ENCODE data around the gene NR5A2.
A peak's percentile ranks its signal among the peaks of the same experiment; 100 is the strongest.

Gene NR5A2

GRCh38 chr1:200058341-200058740 is 30.8 kb downstream of the NR5A2 start:
- Histone ChIP-seq H3K9me2 (replicated peaks; ENCODE audit: low read depth, low read length) (no peaks in the 10 kb centered on the region), H3K36me3 (ENCODE audit: insufficient read depth, low read length) (no peaks in the 10 kb centered on the region), H3K9ac (ENCODE audit: low read depth, low read length, poor library complexity, severe bottlenecking) (no peak overlapping the region), H3K79me2 (ENCODE audit: insufficient read depth, low read length) (no peaks in the 10 kb centered on the region), H3K9me3 (ENCODE audit: insufficient read depth, low read depth, low read length) (no peaks in the 10 kb centered on the region), H3K4me2 (ENCODE audit: low read depth, low read length, poor library complexity, severe bottlenecking) (no peak overlapping the region), H2AFZ (ENCODE audit: low read length) (no peak overlapping the region), H3K27me3 (ENCODE audit: insufficient read depth, low read length, poor library complexity, severe bottlenecking) (no peaks in the 10 kb centered on the region), H3F3A (ENCODE audit: low read depth) (no peaks in the 10 kb centered on the region), H3K4me3 (ENCODE audit: low read length, poor library complexity, severe bottlenecking) (no peak overlapping the region), H3K4me1 (ENCODE audit: insufficient read depth, low read length, poor library complexity, severe bottlenecking) (no peaks in the 10 kb centered on the region), H4K20me1 (ENCODE audit: insufficient read depth, low read length, poor library complexity, severe bottlenecking) (no peaks in the 10 kb centered on the region)
- TF ChIP-seq, protein P1, sequence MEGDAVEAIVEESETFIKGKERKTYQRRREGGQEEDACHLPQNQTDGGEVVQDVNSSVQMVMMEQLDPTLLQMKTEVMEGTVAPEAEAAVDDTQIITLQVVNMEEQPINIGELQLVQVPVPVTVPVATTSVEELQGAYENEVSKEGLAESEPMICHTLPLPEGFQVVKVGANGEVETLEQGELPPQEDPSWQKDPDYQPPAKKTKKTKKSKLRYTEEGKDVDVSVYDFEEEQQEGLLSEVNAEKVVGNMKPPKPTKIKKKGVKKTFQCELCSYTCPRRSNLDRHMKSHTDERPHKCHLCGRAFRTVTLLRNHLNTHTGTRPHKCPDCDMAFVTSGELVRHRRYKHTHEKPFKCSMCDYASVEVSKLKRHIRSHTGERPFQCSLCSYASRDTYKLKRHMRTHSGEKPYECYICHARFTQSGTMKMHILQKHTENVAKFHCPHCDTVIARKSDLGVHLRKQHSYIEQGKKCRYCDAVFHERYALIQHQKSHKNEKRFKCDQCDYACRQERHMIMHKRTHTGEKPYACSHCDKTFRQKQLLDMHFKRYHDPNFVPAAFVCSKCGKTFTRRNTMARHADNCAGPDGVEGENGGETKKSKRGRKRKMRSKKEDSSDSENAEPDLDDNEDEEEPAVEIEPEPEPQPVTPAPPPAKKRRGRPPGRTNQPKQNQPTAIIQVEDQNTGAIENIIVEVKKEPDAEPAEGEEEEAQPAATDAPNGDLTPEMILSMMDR (conservative IDR thresholded peaks at IDR 0.05; ENCODE audit: low read length) = no peak
- TF ChIP-seq EZH2phosphoT487 (IDR thresholded peaks at IDR 0.05; ENCODE audit: borderline replicate concordance) = no peak

DNA sequence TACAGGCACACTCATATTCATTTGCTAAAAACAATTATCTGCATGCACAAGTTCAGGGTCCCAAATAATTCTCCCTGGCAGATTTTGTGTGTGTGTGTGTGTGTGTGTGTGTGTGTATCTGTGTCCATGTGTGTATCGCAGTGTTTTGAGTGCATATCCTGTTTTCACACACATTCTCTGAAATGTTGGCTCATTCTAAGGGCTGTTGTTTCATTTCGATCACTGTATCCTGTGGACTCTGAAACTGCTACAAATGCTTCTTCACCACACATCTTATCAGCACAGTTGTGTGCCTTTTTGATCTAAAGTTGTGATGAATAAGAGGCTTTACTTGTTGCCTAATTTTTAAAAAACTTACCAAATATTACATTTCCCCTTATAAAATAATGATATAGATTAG is 34.6 kb downstream of the NR5A2 start:
- H3K27me3 ChIP-seq (ENCODE audit: insufficient read depth, low read length, poor library complexity, severe bottlenecking) = no peaks in the 10 kb centered on the region
- TF ChIP-seq, protein P1 (conservative IDR thresholded peaks at IDR 0.05; ENCODE audit: low read length) = no peak
- H3K9me3 ChIP-seq (ENCODE audit: insufficient read depth, low read depth, low read length) = no peaks in the 10 kb centered on the region
- no peak overlapping the region for H3K4me2 ChIP-seq (ENCODE audit: low read depth, low read length, poor library complexity, severe bottlenecking)
- no peaks in the 10 kb centered on the region for H3K79me2 ChIP-seq (ENCODE audit: insufficient read depth, low read length)
- H3K36me3 ChIP-seq (ENCODE audit: insufficient read depth, low read length) = no peaks in the 10 kb centered on the region
- no peak overlapping the region for H3K9ac ChIP-seq (ENCODE audit: low read depth, low read length, poor library complexity, severe bottlenecking)
- H3F3A ChIP-seq (ENCODE audit: low read depth) = no peaks in the 10 kb centered on the region
- no peaks in the 10 kb centered on the region for H3K9me2 ChIP-seq (replicated peaks; ENCODE audit: low read depth, low read length)
- H4K20me1 ChIP-seq (ENCODE audit: insufficient read depth, low read length, poor library complexity, severe bottlenecking) = no peaks in the 10 kb centered on the region
- H2AFZ ChIP-seq (ENCODE audit: low read length) = no peak overlapping the region
- H3K4me3 ChIP-seq (ENCODE audit: low read length, poor library complexity, severe bottlenecking) = no peak overlapping the region
- no peaks in the 10 kb centered on the region for H3K4me1 ChIP-seq (ENCODE audit: insufficient read depth, low read length, poor library complexity, severe bottlenecking)

DNA sequence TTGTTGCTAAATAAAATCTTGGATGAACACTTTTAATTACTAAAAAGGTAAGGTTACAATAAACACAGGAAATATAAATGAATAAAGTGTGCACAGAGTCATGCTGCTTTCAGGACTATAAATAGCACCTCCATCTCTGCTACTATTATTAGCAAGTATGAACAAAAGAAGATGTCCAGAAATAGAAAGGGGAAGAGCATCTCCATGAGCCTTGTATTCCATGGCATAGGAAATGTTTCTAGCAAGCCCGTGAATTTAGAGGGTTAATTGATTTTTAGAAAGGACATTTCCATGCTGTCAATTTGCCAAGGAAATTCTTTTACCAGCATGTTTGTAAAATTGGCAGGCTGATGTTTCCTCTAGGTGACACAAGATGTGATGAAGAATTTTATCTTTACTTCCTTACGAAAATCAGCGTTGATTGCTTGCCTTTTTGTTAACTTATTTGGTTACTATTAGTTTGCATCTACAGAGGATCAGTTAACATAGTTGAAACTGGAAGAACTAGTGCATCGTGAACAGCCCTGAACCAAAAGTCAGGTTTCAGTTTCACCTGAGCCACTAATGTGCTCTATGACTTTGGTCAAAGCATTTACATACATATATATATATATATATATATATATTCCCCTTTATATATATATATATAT is 45.3 kb downstream of the NR5A2 start:
- Histone ChIP-seq H4K20me1 (ENCODE audit: insufficient read depth, low read length, poor library complexity, severe bottlenecking) (no peaks in the 10 kb centered on the region), H2AFZ (ENCODE audit: low read length) (0 out of 2 replicates have a peak overlapping the region, but pooled peaks have one; percentile 13), H3K4me1 (ENCODE audit: insufficient read depth, low read length, poor library complexity, severe bottlenecking) (no peaks in the 10 kb centered on the region), H3K36me3 (ENCODE audit: insufficient read depth, low read length) (no peaks in the 10 kb centered on the region), H3K9ac (ENCODE audit: low read depth, low read length, poor library complexity, severe bottlenecking) (no peak overlapping the region), H3K4me2 (ENCODE audit: low read depth, low read length, poor library complexity, severe bottlenecking) (no peak overlapping the region), H3K4me3 (ENCODE audit: low read length, poor library complexity, severe bottlenecking) (no peak overlapping the region), H3K9me3 (ENCODE audit: insufficient read depth, low read depth, low read length) (no peaks in the 10 kb centered on the region), H3K27me3 (ENCODE audit: insufficient read depth, low read length, poor library complexity, severe bottlenecking) (no peaks in the 10 kb centered on the region), H3K79me2 (ENCODE audit: insufficient read depth, low read length) (no peaks in the 10 kb centered on the region), H3F3A (ENCODE audit: low read depth) (no peaks in the 10 kb centered on the region), H3K9me2 (replicated peaks; ENCODE audit: low read depth, low read length) (no peaks in the 10 kb centered on the region)
- TF ChIP-seq EZH2phosphoT487 (IDR thresholded peaks at IDR 0.05; ENCODE audit: borderline replicate concordance) = no peak
- TF ChIP-seq, protein P1 (conservative IDR thresholded peaks at IDR 0.05; ENCODE audit: low read length) = no peak
